NCI-H2081 treated with DMSO at 0.1 percent for 48 hours (cell line): ENCODE data around the gene C2orf49.

Experiments
- DNase-seq: peaks from one replicate; lab custom pipeline; 2025; lab: John Stamatoyannopoulos, UW

Gene C2orf49

DNA sequence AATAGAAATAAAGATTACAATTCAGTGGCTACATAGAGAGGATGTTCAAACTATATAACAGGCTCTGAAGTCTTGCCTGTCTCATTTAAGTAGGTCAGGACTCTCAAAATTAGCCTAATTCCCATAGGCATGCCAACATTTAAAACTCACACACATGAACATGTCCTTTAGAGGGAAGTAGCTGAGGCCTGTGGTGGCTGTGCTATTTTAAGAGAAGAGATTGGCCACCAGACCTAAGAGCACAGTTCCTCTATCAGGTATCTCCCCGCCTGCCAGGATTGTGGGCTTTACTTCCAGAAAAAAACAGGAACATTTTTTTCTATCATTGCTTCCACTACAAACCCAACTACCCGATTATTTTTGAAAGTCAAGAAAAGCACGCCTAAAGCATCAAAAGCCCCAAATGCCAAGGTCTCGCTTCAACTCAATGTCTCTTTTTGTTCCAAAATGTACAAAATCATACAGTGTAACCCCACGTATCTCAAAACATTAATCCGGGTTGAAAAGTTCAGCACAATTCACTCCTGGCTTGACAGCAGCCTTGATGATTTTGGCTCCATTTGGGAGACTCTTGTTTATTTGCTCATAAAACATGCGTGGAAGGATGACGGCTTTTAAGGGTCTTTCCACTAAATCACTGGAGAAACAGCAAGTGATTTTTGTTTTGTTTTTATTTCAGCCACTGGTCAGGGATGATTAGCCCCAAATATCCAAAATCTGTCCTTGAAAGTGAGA lies 46.3 kb downstream of the C2orf49 start:
- no peak for DNase-seq

GRCh38 chr2:105384216-105384615 lies 46.9 kb downstream of the C2orf49 start:
- no peak for DNase-seq

GRCh38 chr2:105384861-105385260 lies 47.5 kb downstream of the C2orf49 start:
- DNase-seq, result no peak

GRCh38 chr2:105385731-105386540 lies 48.6 kb downstream of the C2orf49 start:
- no peak for DNase-seq

DNA sequence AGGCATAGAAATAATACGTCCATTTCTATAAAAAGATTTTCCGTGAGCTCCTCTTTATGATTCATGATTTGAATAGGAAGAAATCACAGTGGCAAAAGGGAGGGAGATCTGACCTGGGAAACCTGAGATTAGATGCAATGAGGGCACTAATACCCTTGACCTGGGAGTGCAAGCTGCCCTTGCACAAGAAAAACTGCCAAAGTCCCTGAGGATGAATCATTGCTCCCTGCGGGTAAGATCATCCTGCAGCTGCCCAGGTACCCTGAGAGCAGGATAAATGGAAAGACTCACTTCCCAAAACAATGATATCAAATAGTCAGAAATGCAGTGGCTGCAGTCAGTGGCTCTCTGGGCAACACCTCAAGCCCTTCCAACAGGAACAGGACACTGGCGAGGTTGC lies 49.9 kb downstream of the C2orf49 start:
- no peak for DNase-seq

DNA sequence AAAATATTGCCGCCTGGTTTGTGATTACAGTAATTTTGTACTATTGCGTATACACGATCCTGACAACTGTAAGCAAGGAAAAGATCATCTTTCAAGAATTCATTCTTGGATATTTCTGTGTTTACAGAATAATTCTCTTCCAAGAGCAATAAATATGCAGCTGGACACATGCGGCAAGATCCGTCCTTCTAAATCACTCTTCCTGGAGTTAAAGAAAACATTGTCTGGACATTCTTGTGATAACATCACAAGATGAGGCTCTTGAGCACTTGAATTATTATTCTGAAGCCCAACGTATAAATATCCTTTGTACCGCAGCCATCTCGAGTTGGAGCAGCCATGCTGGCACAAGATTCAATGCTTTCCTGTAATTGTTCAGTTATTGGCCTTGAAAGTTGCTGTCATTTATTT lies 51.6 kb downstream of the C2orf49 start:
- DNase-seq, result no peak

DNA sequence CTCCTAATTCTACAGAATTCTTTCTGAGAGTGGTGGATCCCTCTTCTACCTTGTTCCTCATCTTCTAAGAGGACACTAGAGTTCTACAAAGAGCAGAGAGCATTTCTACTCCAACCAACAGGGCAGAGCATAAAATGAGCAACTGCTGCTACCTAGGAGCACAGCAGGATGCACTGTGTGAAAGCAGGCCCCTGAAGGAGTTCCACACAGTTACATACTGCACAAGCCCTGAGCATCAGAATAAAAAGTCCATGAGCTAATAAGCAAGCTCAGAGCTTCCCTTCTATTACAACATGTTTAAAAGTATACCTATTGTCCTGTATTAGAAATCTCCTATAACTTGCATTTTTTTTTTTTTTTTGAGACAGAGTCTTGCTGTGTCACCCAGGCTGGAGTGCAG lies 53.1 kb downstream of the C2orf49 start:
- no peak for DNase-seq

GRCh38 chr2:105391058-105391627 lies 53.8 kb downstream of the C2orf49 start:
- no peak for DNase-seq

DNA sequence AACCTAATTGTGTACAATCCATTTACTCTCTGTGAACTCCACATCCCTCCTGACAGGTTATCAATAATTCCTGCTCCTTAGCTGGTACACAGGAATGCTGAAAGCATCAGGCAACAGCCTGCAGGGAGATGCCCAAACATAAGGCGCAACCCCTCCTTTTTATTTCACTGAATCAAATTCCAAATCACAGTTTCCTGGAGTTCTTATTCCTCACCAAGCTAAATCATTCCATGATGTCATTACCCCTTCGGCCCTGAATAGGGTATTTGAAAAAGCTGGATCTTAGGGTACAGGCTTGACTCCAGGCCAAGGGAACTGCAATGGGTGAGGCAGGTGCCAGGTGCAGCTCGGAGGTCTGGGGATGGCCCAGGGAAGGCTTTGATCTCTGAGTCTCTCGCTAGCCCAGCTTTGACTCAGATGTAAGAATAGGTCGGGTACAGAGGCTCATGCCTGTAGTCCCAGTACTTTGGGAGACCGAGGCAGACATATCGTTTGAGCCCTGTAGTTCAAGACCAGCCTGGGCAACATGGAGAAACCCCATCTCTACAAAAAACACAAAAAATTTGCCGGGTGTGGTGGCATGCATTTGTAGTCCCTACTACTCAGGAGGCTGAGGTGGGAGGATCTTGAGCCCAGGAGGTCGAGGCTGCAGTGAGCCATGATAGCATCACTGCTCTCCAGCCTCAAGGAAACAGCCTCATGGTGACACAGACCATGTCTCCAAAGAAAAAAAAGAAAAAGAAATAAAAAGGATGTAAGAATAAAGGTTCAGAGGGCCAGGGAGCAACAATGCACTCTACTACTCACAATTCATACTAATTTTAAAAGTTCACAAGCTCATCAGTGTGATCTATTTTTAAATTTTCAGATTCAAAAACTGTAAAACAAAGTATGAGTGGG lies 54.7 kb downstream of the C2orf49 start:
- no peak for DNase-seq

GRCh38 chr2:105393373-105394055 lies 56.2 kb downstream of the C2orf49 start:
- DNase-seq, result no peak

- no peak for DNase-seq
These were observed 57.7 kb downstream of the C2orf49 start for GRCh38 chr2:105394951-105395611.

DNA sequence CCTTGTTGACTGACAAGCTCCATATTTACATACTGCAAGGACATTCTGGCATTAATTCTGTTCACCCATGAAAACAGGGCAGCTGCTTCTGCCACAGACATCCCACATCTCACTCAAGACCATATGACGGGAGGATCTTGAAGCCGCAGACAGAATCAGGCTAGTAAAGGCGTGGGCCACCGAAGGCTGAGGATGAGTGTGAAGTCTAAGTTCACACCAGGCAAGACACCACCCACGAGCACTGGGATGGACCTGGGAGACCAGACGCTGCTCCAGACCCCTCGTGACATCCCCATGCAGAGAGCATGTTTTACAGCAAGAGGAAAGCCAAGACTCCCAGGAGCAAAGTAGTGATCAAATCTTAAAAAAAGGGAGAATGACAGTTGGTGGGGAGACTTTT lies 58.4 kb downstream of the C2orf49 start:
- no peak for DNase-seq

- no peak for DNase-seq
These were observed 59.1 kb downstream of the C2orf49 start for GRCh38 chr2:105396254-105397024.

DNA sequence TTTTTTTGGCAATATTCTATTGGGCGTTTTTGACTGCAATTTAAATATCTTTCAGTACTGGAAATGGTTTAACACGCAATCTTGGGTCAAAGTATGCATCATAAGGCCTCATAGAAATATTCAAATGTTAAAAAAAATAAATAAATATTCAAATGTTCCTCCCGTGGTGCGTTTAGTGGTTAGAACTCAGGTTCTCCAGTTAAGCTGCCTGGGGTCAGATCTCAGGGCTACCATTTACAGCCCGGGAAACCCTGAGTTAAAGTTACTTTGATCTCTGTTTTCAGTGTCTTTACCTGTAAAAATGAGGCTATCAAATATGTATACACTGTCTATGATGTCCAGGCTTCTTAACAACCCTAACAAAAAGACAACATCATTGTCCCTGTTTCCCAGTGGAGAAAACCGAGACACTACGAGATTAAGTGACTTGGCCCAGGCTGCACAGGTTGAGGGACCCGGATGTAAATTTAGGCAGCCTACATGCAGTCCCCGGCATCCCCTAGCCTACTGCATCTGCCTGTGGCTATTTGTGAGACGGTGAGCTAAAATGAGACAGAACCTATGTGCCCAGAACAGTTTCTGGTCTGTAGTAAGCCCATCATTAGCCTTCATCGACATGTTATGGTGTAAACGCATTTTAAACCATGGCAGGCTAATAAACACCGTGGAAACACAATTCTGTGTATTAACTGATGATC lies 59.8 kb downstream of the C2orf49 start:
- DNase-seq, result no peak

- DNase-seq, result no peak
These were observed 60.6 kb downstream of the C2orf49 start for GRCh38 chr2:105397953-105398335.

- no peak for DNase-seq
These were observed 61.2 kb downstream of the C2orf49 start, which contains the start of gene FHL2 for GRCh38 chr2:105398336-105399206. FHL2 (minus strand) TSS chr2:105399051; CDS start chr2:105386516, 12,535 bp downstream.
